B cell (primary cell): ENCODE measurements around the gene NSRP1. TPM values are rescaled to one million over a fixed set of nuclear protein-coding genes. Genes with fewer than 3 reads are reported as not detected.

ENCODE experiments used
- ATAC-seq: fragments of 200-7000 bp; cut with Tn5 transposase; one replicate; pipeline ENCODE4 v1.10.0; 2021; ENCODE audit warnings: low read depth, mild to moderate bottlenecking, moderate number of reproducible peaks, moderate library complexity
- CTCF ChIA-PET: fragments of 350-600 bp; sonication (Branson Sonifier 250); formaldehyde crosslinking; loops from one replicate; lab custom pipeline; 2021; ENCODE audit warnings: antibody characterized with exemption, inconsistent platforms; lab: Charles Lee
- POLR2A ChIA-PET: fragments of 350-600 bp; sonication (Branson Sonifier 250); formaldehyde crosslinking; loops from one replicate; lab custom pipeline; 2021; ENCODE audit warnings: antibody characterized with exemption; lab: Charles Lee
- DNase-seq: peaks from one replicate; pipeline ENCODE4 v3.0.0; 2013
- H2AFZ ChIP-seq: 2 replicates; pipeline ENCODE4 v1.6.1; 2012; ENCODE audit warnings: mild to moderate bottlenecking, low read depth, low read length; ENCODE audit not compliant: insufficient read depth, poor library complexity, severe bottlenecking
- H3K27ac ChIP-seq, 2 donors: 1 replicate in 1 of 2; 2 replicates in 1 of 2; pipeline ENCODE4 v1.5.1; 2012 to 2013; ENCODE audit warnings: low read length in 2 of 2, mild to moderate bottlenecking in 2 of 2, moderate library complexity in 1 of 2
- H3K27me3 ChIP-seq, 4 experiments: fragments of 200-600 bp in 1 of 4; sonication (generic) in 1 of 4; replicated peaks in 1 of 4; 1 replicate in 2 of 4; 2 replicates in 2 of 4; pipeline versions ENCODE4 v1.6.1 to v1.7.0; 2013 to 2016; ENCODE audit warnings: low read length in 3 of 4, mild to moderate bottlenecking in 2 of 4, mixed read lengths in 1 of 4, moderate library complexity in 1 of 4; ENCODE audit not compliant: insufficient read depth in 4 of 4, control insufficient read depth in 3 of 4; ENCODE audit errors: control extremely low read depth in 1 of 4
- H3K36me3 ChIP-seq, 2 experiments: replicated peaks in 1 of 2; 1 replicate in 1 of 2; 2 replicates in 1 of 2; pipeline versions ENCODE4 v1.6.1 to v1.7.1; 2013; ENCODE audit warnings: low read length in 1 of 2; ENCODE audit not compliant: insufficient read depth in 2 of 2, control insufficient read depth in 1 of 2; ENCODE audit errors: control extremely low read depth in 1 of 2, extremely low read depth in 1 of 2
- H3K4me1 ChIP-seq, 2 donors: fragments of 200-600 bp in 1 of 2; sonication (generic) in 1 of 2; 1 replicate in 1 of 2; 2 replicates in 1 of 2; pipeline versions ENCODE4 v1.5.1 to v1.6.1; 2013 to 2017; ENCODE audit warnings: low read length in 2 of 2; ENCODE audit not compliant: control insufficient read depth in 2 of 2, insufficient read depth in 2 of 2
- H3K4me2 ChIP-seq: replicated peaks from 2 replicates; pipeline ENCODE3; 2012; ENCODE audit warnings: mild to moderate bottlenecking, low read depth, low read length; ENCODE audit not compliant: poor library complexity, severe bottlenecking
- H3K4me3 ChIP-seq, 5 experiments: fragments of 200-600 bp in 1 of 5; sonication (generic) in 1 of 5; 1 replicate in 3 of 5; 2 replicates in 2 of 5; pipeline versions ENCODE4 v1.5.1 to v1.7.0; 2011 to 2016; ENCODE audit warnings: low read length in 4 of 5, mild to moderate bottlenecking in 4 of 5, low read depth in 2 of 5, control low read depth in 1 of 5, moderate library complexity in 1 of 5; ENCODE audit not compliant: insufficient read depth in 1 of 5; ENCODE audit errors: control extremely low read depth in 1 of 5, extremely low read depth in 1 of 5
- H3K79me2 ChIP-seq: fragments of 200-600 bp; sonication (generic); one replicate; pipeline ENCODE4 v1.6.0; 2016; ENCODE audit warnings: low read length; ENCODE audit not compliant: control insufficient read depth, insufficient read depth
- H3K9ac ChIP-seq: fragments of 200-600 bp; sonication (generic); 2 replicates; pipeline ENCODE4 v1.6.1; 2017; ENCODE audit warnings: mild to moderate bottlenecking, low read length, moderate library complexity
- H3K9me3 ChIP-seq, 3 donors: one replicate each; pipeline versions ENCODE4 v1.6.1 to v1.7.1; 2013; ENCODE audit warnings: low read length in 2 of 3; ENCODE audit not compliant: control insufficient read depth in 2 of 3, insufficient read depth in 1 of 3; ENCODE audit errors: control extremely low read depth in 1 of 3
- H4K20me1 ChIP-seq: 2 replicates; pipeline ENCODE4 v1.6.0; 2012; ENCODE audit warnings: mild to moderate bottlenecking, low read length; ENCODE audit not compliant: insufficient read depth, control insufficient read depth, poor library complexity, severe bottlenecking
- H3K27ac Mint-ChIP-seq: one replicate; pipeline ENCODE4 v1.8.0; 2021; ENCODE audit warnings: mixed read lengths
- H3K27me3 Mint-ChIP-seq: one replicate; pipeline ENCODE4 v1.8.0; 2021; ENCODE audit warnings: mixed read lengths
- H3K4me1 Mint-ChIP-seq: one replicate; pipeline ENCODE4 v1.8.0; 2021; ENCODE audit warnings: mixed read lengths
- H3K4me3 Mint-ChIP-seq: one replicate; pipeline ENCODE4 v1.8.0; 2021; ENCODE audit warnings: mixed read lengths
- H3K9me3 Mint-ChIP-seq: one replicate; pipeline ENCODE4 v1.8.0; 2022; ENCODE audit warnings: mixed read lengths; ENCODE audit not compliant: insufficient read depth
- CTCF ChIP-seq: fragments of 200-600 bp; IDR thresholded peaks from one replicate; pipeline ENCODE4 v1.8.0; 2022; ENCODE audit warnings: antibody characterized with exemption, mild to moderate bottlenecking
- EZH2 ChIP-seq: IDR thresholded peaks from 2 replicates; pipeline ENCODE4 v1.6.1; 2012; ENCODE audit warnings: borderline replicate concordance, low read depth, mild to moderate bottlenecking, moderate library complexity, low read length; ENCODE audit not compliant: insufficient read depth, poor library complexity, severe bottlenecking
- WGBS: methylation state at CpG from one replicate; pipeline ENCODE4 v1.1.5; 2013; ENCODE audit warnings: missing lambda C conversion rate; ENCODE audit not compliant: insufficient coverage; 5-methylcytosine and 5-hydroxymethylcytosine counted together
- intact Hi-C: fragments of 100-400 bp; cut with micrococcal nuclease; formaldehyde crosslinking; loops from one replicate; pipeline ENCODE4 v1.10.0; 2022
- polyA plus RNA-seq: library from polyadenylated mRNA; depleted of rRNA; stranded (reverse); fragments of >200 nt; gene quantifications from 2 replicates; pipeline ENCODE4 v1.2.3, GENCODE V29; 2012
- total RNA-seq, 2 donors: library from RNA; stranded (reverse); fragments of 120-200 nt in 1 of 2; gene quantifications; 1 replicate in 1 of 2; 2 replicates in 1 of 2; pipeline versions ENCODE4 v1.2.3 to v1.2.4, GENCODE V29; 2013 to 2022

NSRP1 gene
- total and polyA plus RNA-seq, 2 donors (not counting 1 experiment from before 2014, with no cell fraction given) = 11.2 to 46.2 TPM

GRCh38 chr17:30158896-30159625 lies 42.4 kb downstream of the NSRP1 start:
- Mint-ChIP-seq H3K9me3 (peaks cover 11% of the 10 kb centered on the region), H3K27ac (no peak overlapping the region), H3K4me3 (peak overlapping the region; percentile 20), H3K27me3 (no peaks in the 10 kb centered on the region), H3K4me1 (peaks cover 37% of the 10 kb centered on the region)
- H3K4me2 ChIP-seq = no peak overlapping the region
- ChIA-PET POLR2A (no interaction called here), CTCF (no interaction called here)
- peaks cover 14 to 19% of the 10 kb centered on the region in 2 donors for H3K4me1 ChIP-seq
- peaks cover 5% of the 10 kb centered on the region for H4K20me1 ChIP-seq
- DNase-seq = no peak
- H3K27ac ChIP-seq = no peak overlapping the region
- no peak for ATAC-seq
- no peak overlapping the region for H3K4me3 ChIP-seq
- H3K27me3 ChIP-seq = no peaks in the 10 kb centered on the region
- TF ChIP-seq EZH2 (no peak), CTCF (no peak)
- peaks cover 3 to 14% (median 5%) of the 10 kb centered on the region in 3 donors for H3K9me3 ChIP-seq
- H3K9ac ChIP-seq = no peak overlapping the region
- no CpG with 5 or more reads among the region's 3 CpGs for WGBS
- intact Hi-C loops = no loop called here
- H2AFZ ChIP-seq = no peak overlapping the region
- H3K79me2 ChIP-seq = peaks cover 89% of the 10 kb centered on the region
- peaks cover 10 to 11% of the 10 kb centered on the region in 2 experiments for H3K36me3 ChIP-seq

GRCh38 chr17:30160419-30161172 lies 44.0 kb downstream of the NSRP1 start:
- H3K4me3 ChIP-seq = no peak overlapping the region
- H4K20me1 ChIP-seq = peaks cover 5% of the 10 kb centered on the region
- intact Hi-C loops = no loop called here
- TF ChIP-seq CTCF = no peak
- no peak for TF ChIP-seq EZH2
- Mint-ChIP-seq H3K9me3 (peaks cover 11% of the 10 kb centered on the region), H3K4me1 (peaks cover 46% of the 10 kb centered on the region), H3K27me3 (no peaks in the 10 kb centered on the region), H3K27ac (no peak overlapping the region), H3K4me3 (no peak overlapping the region)
- H3K27me3 ChIP-seq = no peaks in the 10 kb centered on the region
- peaks cover 3 to 14% (median 5%) of the 10 kb centered on the region in 3 donors for H3K9me3 ChIP-seq
- WGBS = 100% methylated on average over 1 of the region's 3 CpGs
- peaks cover 19 to 25% of the 10 kb centered on the region in 2 donors for H3K4me1 ChIP-seq
- H3K79me2 ChIP-seq = peaks cover 91% of the 10 kb centered on the region
- H3K36me3 ChIP-seq = peaks cover 11 to 21% of the 10 kb centered on the region in 2 experiments
- ATAC-seq = no peak
- no peak for DNase-seq
- no peak overlapping the region for H3K27ac ChIP-seq
- H3K9ac ChIP-seq = no peak overlapping the region
- CTCF ChIA-PET = no interaction called here
- no peak overlapping the region for H2AFZ ChIP-seq
- H3K4me2 ChIP-seq = no peak overlapping the region
- POLR2A ChIA-PET = no interaction called here
